Nephron progenitor cell (in vitro differentiated cells): ENCODE measurements around the gene INTS6.

Experiments used
- DNase-seq: peaks from one replicate; pipeline ENCODE4 v3.0.0; 2021
- H3K27ac Mint-ChIP-seq: 2 replicates; pipeline ENCODE4 v1.8.0; 2021; ENCODE audit warnings: mild to moderate bottlenecking, moderate library complexity, mixed read lengths
- H3K27me3 Mint-ChIP-seq: 2 replicates; pipeline ENCODE4 v1.8.0; 2021; ENCODE audit warnings: mild to moderate bottlenecking, low read depth, mixed read lengths; ENCODE audit not compliant: poor library complexity
- H3K36me3 Mint-ChIP-seq: 2 replicates; pipeline ENCODE4 v1.8.0; 2021; ENCODE audit warnings: low read depth, mixed read lengths
- H3K4me1 Mint-ChIP-seq: 2 replicates; pipeline ENCODE4 v1.8.0; 2021; ENCODE audit warnings: mixed read lengths
- H3K4me3 Mint-ChIP-seq: 2 replicates; pipeline ENCODE4 v1.8.0; 2021; ENCODE audit warnings: mild to moderate bottlenecking, moderate library complexity, mixed read lengths
- H3K9me3 Mint-ChIP-seq: 2 replicates; pipeline ENCODE4 v1.8.0; 2021; ENCODE audit warnings: mild to moderate bottlenecking, moderate library complexity, mixed read lengths
- CTCF ChIP-seq: fragments of 200-600 bp; sonication (generic); IDR thresholded peaks from 2 replicates; pipeline ENCODE4 v1.5.0; 2021; ENCODE audit warnings: antibody characterized with exemption

Gene INTS6

GRCh38 chr13:51467730-51468129 is 14.9 kb upstream of the INTS6 start:
- Mint-ChIP-seq H3K36me3 (no peaks in the 10 kb centered on the region), H3K4me3 (no peak overlapping the region), H3K27me3 (no peaks in the 10 kb centered on the region), H3K27ac (no peak overlapping the region), H3K9me3 (no peaks in the 10 kb centered on the region), H3K4me1 (no peaks in the 10 kb centered on the region)
- TF ChIP-seq CTCF = no peak
- no peak for DNase-seq

- no peak for TF ChIP-seq CTCF
- Mint-ChIP-seq H3K4me1 (no peaks in the 10 kb centered on the region), H3K4me3 (no peak overlapping the region), H3K36me3 (peaks cover 6% of the 10 kb centered on the region), H3K27ac (no peak overlapping the region), H3K9me3 (no peaks in the 10 kb centered on the region), H3K27me3 (no peaks in the 10 kb centered on the region)
- no peak for DNase-seq
These were observed 12.3 kb upstream of the INTS6 start for GRCh38 chr13:51465124-51465523.

- Mint-ChIP-seq H3K4me3 (no peak overlapping the region), H3K36me3 (peaks cover 32% of the 10 kb centered on the region), H3K9me3 (peaks cover 12% of the 10 kb centered on the region), H3K27me3 (no peaks in the 10 kb centered on the region), H3K27ac (no peak overlapping the region), H3K4me1 (peaks cover 22% of the 10 kb centered on the region)
- TF ChIP-seq CTCF = no peak
- no peak for DNase-seq
These were observed 4.4 kb upstream of the INTS6 start for GRCh38 chr13:51457086-51457815.

GRCh38 chr13:51456510-51456909 is 3.7 kb upstream of the INTS6 start:
- Mint-ChIP-seq H3K4me3 (no peak overlapping the region), H3K9me3 (peaks cover 12% of the 10 kb centered on the region), H3K4me1 (peaks cover 22% of the 10 kb centered on the region), H3K27me3 (no peaks in the 10 kb centered on the region), H3K36me3 (peaks cover 32% of the 10 kb centered on the region), H3K27ac (no peak overlapping the region)
- TF ChIP-seq CTCF = no peak
- DNase-seq = no peak

- no peak for DNase-seq
- Mint-ChIP-seq H3K27ac (no peak overlapping the region), H3K4me1 (peaks cover 31% of the 10 kb centered on the region), H3K27me3 (no peaks in the 10 kb centered on the region), H3K9me3 (peaks cover 12% of the 10 kb centered on the region), H3K36me3 (peaks cover 29% of the 10 kb centered on the region), H3K4me3 (no peak overlapping the region)
- no peak for TF ChIP-seq CTCF
These were observed 2.7 kb upstream of the INTS6 start for GRCh38 chr13:51455532-51455931.
